ENCODE results near the gene CAD. TPM values are rescaled to one million over a fixed set of nuclear protein-coding genes. Genes with fewer than 3 reads are reported as not detected.

CAD gene
- total RNA-seq, 3 donors from 2014 or later: 15.5 to 33.4 (median 17.3) TPM

- H3K27ac ChIP-seq: no peak overlapping the region
- H3K36me3 ChIP-seq: no peaks in the 10 kb centered on the region
- intact Hi-C loops (cut with DNase I; ENCODE audit: low total_unique reads): no loop called here
- TF ChIP-seq POLR2AphosphoS5 (IDR thresholded peaks at IDR 0.05): no peak
- TF ChIP-seq CTCF (IDR thresholded peaks at IDR 0.05): no peak
- no peak for TF ChIP-seq POLR2A (IDR thresholded peaks at IDR 0.05)
- no peak overlapping the region for H3K4me3 ChIP-seq
- DNase-seq (ENCODE audit: low spot score in 2 of 2): no peak
- H3K9me3 ChIP-seq: no peaks in the 10 kb centered on the region
- no peaks in the 10 kb centered on the region for H3K4me1 ChIP-seq
- H3K27me3 ChIP-seq: peaks cover 0 to 22% of the 10 kb centered on the region in 2 donors
Measured at GRCh38 chr2:27249891-27250651, 32.9 kb downstream of the CAD start.

GRCh38 chr2:27250652-27251379 lies 33.6 kb downstream of the CAD start:
- H3K36me3 ChIP-seq: no peaks in the 10 kb centered on the region
- no peak overlapping the region for H3K27ac ChIP-seq
- no peak for TF ChIP-seq POLR2A (IDR thresholded peaks at IDR 0.05)
- no peak for TF ChIP-seq POLR2AphosphoS5 (IDR thresholded peaks at IDR 0.05)
- no peak for TF ChIP-seq CTCF (IDR thresholded peaks at IDR 0.05)
- H3K9me3 ChIP-seq: no peaks in the 10 kb centered on the region
- no peaks in the 10 kb centered on the region for H3K4me1 ChIP-seq
- DNase-seq (ENCODE audit: low spot score in 2 of 2): no peak
- H3K4me3 ChIP-seq: no peak overlapping the region
- intact Hi-C loops (cut with DNase I; ENCODE audit: low total_unique reads): no loop called here
- H3K27me3 ChIP-seq: peaks cover 0 to 22% of the 10 kb centered on the region in 2 donors

GRCh38 chr2:27251766-27252165 lies 34.6 kb downstream of the CAD start:
- peaks cover 0 to 28% of the 10 kb centered on the region in 2 donors for H3K27me3 ChIP-seq
- no peak overlapping the region for H3K27ac ChIP-seq
- H3K36me3 ChIP-seq: no peaks in the 10 kb centered on the region
- no peaks in the 10 kb centered on the region for H3K9me3 ChIP-seq
- H3K4me1 ChIP-seq: no peaks in the 10 kb centered on the region
- TF ChIP-seq POLR2AphosphoS5 (IDR thresholded peaks at IDR 0.05): no peak
- TF ChIP-seq POLR2A (IDR thresholded peaks at IDR 0.05): no peak
- no peak for TF ChIP-seq CTCF (IDR thresholded peaks at IDR 0.05)
- intact Hi-C loops (cut with DNase I; ENCODE audit: low total_unique reads): no loop called here
- DNase-seq (ENCODE audit: low spot score in 2 of 2): no peak
- H3K4me3 ChIP-seq: no peak overlapping the region

GRCh38 chr2:27255187-27255586 lies 38.0 kb downstream of the CAD start:
- peaks cover 0 to 56% of the 10 kb centered on the region in 2 donors for H3K27me3 ChIP-seq
- H3K9me3 ChIP-seq: no peaks in the 10 kb centered on the region
- no peak for DNase-seq (ENCODE audit: low spot score in 2 of 2)
- TF ChIP-seq POLR2AphosphoS5 (IDR thresholded peaks at IDR 0.05) (no peak), POLR2A (IDR thresholded peaks at IDR 0.05) (no peak), CTCF (IDR thresholded peaks at IDR 0.05) (no peak)
- intact Hi-C loops (cut with DNase I; ENCODE audit: low total_unique reads): no loop called here
- no peaks in the 10 kb centered on the region for H3K4me1 ChIP-seq
- H3K36me3 ChIP-seq: no peaks in the 10 kb centered on the region
- no peak overlapping the region for H3K27ac ChIP-seq
- H3K4me3 ChIP-seq: no peak overlapping the region

- no peak for DNase-seq (ENCODE audit: low spot score in 2 of 2)
- Histone ChIP-seq H3K4me3 (no peak overlapping the region), H3K9me3 (no peaks in the 10 kb centered on the region), H3K36me3 (no peaks in the 10 kb centered on the region), H3K27ac (no peak overlapping the region), H3K4me1 (no peaks in the 10 kb centered on the region), H3K27me3 (peaks cover 0 to 56% of the 10 kb centered on the region in 2 donors)
- intact Hi-C loops (cut with DNase I; ENCODE audit: low total_unique reads): no loop called here
- TF ChIP-seq POLR2AphosphoS5 (IDR thresholded peaks at IDR 0.05): no peak
- TF ChIP-seq CTCF (IDR thresholded peaks at IDR 0.05): no peak
- no peak for TF ChIP-seq POLR2A (IDR thresholded peaks at IDR 0.05)
Measured at GRCh38 chr2:27255660-27256059, 38.5 kb downstream of the CAD start.
